HCT116 (cell line): ENCODE measurements around the gene DENND4B. TPM values are rescaled to one million over a fixed set of nuclear protein-coding genes. Genes with fewer than 3 reads are reported as not detected.
A peak's percentile ranks its signal among the peaks of the same experiment; 100 is the strongest.

Source experiments
- ATAC-seq: fragments of 200-7000 bp; cut with Tn5 transposase; 2 replicates; pipeline ENCODE4 v1.9.1; 2020; ENCODE audit warnings: mild to moderate bottlenecking, moderate library complexity
- BruUV-seq: library from RNA; stranded (reverse); fragments of 400-500 nt; replicated peaks from 2 replicates; lab custom pipeline; 2021; lab: Mats Ljungman, UMichigan
- CTCF ChIA-PET: fragments of 300-600 bp; sonication (Branson Sonifier 250); formaldehyde crosslinking; loops from one replicate; lab custom pipeline; 2021; ENCODE audit warnings: antibody characterized with exemption; lab: Charles Lee
- POLR2A ChIA-PET: fragments of 300-600, 350-600 bp; sonication (Branson Sonifier 250); formaldehyde crosslinking; loops from one replicate; lab custom pipeline; 2021; ENCODE audit warnings: antibody characterized with exemption; lab: Charles Lee
- RAD21 ChIA-PET, 2 experiments: fragments of 300-600 bp; sonication (Branson Sonifier 250); formaldehyde crosslinking; loops; one replicate each; lab custom pipeline; 2023; ENCODE audit warnings: low total read pairs in 2 of 2; ENCODE audit not compliant: uncharacterized antibody in 2 of 2, unreplicated experiment in 2 of 2, low non-redundant PET in 1 of 2; lab: Charles Lee
- DNase-seq: peaks from one replicate; pipeline ENCODE4 v3.0.0-alpha.2; 2010; ENCODE audit warnings: low read depth, low spot score
- H2AFZ ChIP-seq: fragments of 200-600 bp; shearing (Covaris generic), sonication (generic); 2 replicates; pipeline ENCODE4 v1.6.1; 2017; ENCODE audit warnings: low read depth, mixed run types, mixed read lengths, antibody characterized with exemption, low read length; ENCODE audit not compliant: poor library complexity, severe bottlenecking
- H3K27ac ChIP-seq: 2 replicates; pipeline ENCODE4 v1.5.1; 2012; ENCODE audit warnings: low read depth, low read length
- H3K27me3 ChIP-seq: fragments of 200-600 bp; sonication (generic); 2 replicates; pipeline ENCODE4 v1.6.1; 2016; ENCODE audit warnings: mixed run types, low read length, mixed read lengths; ENCODE audit not compliant: insufficient read depth
- H3K36me3 ChIP-seq, 2 experiments: fragments of 200-500 bp in 1 of 2; fragments of 200-600 bp in 1 of 2; sonication (Bioruptor generic) in 1 of 2; sonication (generic) in 1 of 2; 2 replicates each; pipeline versions ENCODE4 v1.5.1 to v1.6.1; 2014 to 2016; ENCODE audit warnings: low read length in 2 of 2, inconsistent platforms in 1 of 2, mixed read lengths in 1 of 2, mixed run types in 1 of 2; ENCODE audit not compliant: insufficient read depth in 2 of 2, control insufficient read depth in 1 of 2
- H3K4me1 ChIP-seq, 2 experiments: fragments of 200-600 bp in 1 of 2; sonication (generic) in 1 of 2; 2 replicates each; pipeline versions ENCODE4 v1.5.1 to v1.6.1; 2012 to 2017; ENCODE audit warnings: low read length in 2 of 2, inconsistent platforms in 1 of 2, mild to moderate bottlenecking in 1 of 2, mixed read lengths in 1 of 2, mixed run types in 1 of 2, moderate library complexity in 1 of 2; ENCODE audit not compliant: insufficient read depth in 2 of 2, control insufficient read depth in 1 of 2
- H3K4me2 ChIP-seq: fragments of 200-600 bp; sonication (generic); 2 replicates; pipeline ENCODE4 v1.6.1; 2017; ENCODE audit warnings: mixed run types, low read length, mixed read lengths
- H3K4me3 ChIP-seq, 2 experiments: fragments of 200-600 bp in 1 of 2; sonication (generic) in 1 of 2; replicated peaks in 1 of 2; 2 replicates each; pipeline ENCODE4 v1.5.1; 2011 to 2016; ENCODE audit warnings: low read length in 2 of 2, control low read depth in 1 of 2, low read depth in 1 of 2, mild to moderate bottlenecking in 1 of 2, mixed read lengths in 1 of 2, mixed run types in 1 of 2
- H3K79me2 ChIP-seq: fragments of 200-600 bp; sonication (generic); 2 replicates; pipeline ENCODE4 v1.6.1; 2017; ENCODE audit warnings: mild to moderate bottlenecking, mixed run types, low read length, moderate library complexity, mixed read lengths; ENCODE audit not compliant: insufficient read depth
- H3K9ac ChIP-seq: fragments of 200-600 bp; sonication (generic); 2 replicates; pipeline ENCODE4 v1.6.1; 2016; ENCODE audit warnings: low read length, mixed read lengths
- H3K9me2 ChIP-seq: fragments of 200-600 bp; sonication (generic), shearing (Covaris generic); 2 replicates; pipeline ENCODE4 v1.6.1; 2017; ENCODE audit warnings: mixed run types, mild to moderate bottlenecking, moderate library complexity; ENCODE audit not compliant: insufficient read depth
- H3K9me3 ChIP-seq, 2 experiments: fragments of 200-500 bp in 1 of 2; fragments of 200-600 bp in 1 of 2; sonication (Bioruptor generic) in 1 of 2; sonication (generic) in 1 of 2; 2 replicates each; pipeline ENCODE4 v1.6.1; 2014 to 2017; ENCODE audit warnings: low read length in 2 of 2, mixed read lengths in 2 of 2, inconsistent platforms in 1 of 2, low read depth in 1 of 2, mild to moderate bottlenecking in 1 of 2, mixed run types in 1 of 2, moderate library complexity in 1 of 2; ENCODE audit not compliant: control insufficient read depth in 1 of 2, insufficient read depth in 1 of 2
- H4K20me1 ChIP-seq: fragments of 200-600 bp; sonication (generic), shearing (Covaris generic); 2 replicates; pipeline ENCODE4 v1.6.1; 2017; ENCODE audit warnings: mixed run types, mild to moderate bottlenecking, moderate library complexity; ENCODE audit not compliant: insufficient read depth
- CBX3 ChIP-seq: IDR thresholded peaks from 2 replicates; pipeline ENCODE4 v1.6.1; 2012; ENCODE audit warnings: low read depth
- CEBPB ChIP-seq: IDR thresholded peaks from 2 replicates; pipeline ENCODE4 v1.6.1; 2012; ENCODE audit warnings: low read depth
- ELF1 ChIP-seq: IDR thresholded peaks from 2 replicates; pipeline ENCODE4 v1.6.1; 2012; ENCODE audit warnings: low read depth, borderline replicate concordance
- EZH2 ChIP-seq: fragments of 200-600 bp; sonication (generic); IDR thresholded peaks from 2 replicates; pipeline ENCODE4 v1.6.1; 2017; ENCODE audit warnings: antibody characterized with exemption, mixed run types
- EZH2phosphoT487 ChIP-seq: fragments of 200-600 bp; IDR thresholded peaks from 2 replicates; pipeline ENCODE4 v1.6.1; 2018; ENCODE audit warnings: antibody characterized with exemption, borderline replicate concordance
- FOSL1 ChIP-seq: IDR thresholded peaks from 2 replicates; pipeline ENCODE4 v1.6.1; 2012; ENCODE audit warnings: low read depth
- POLR2A ChIP-seq: IDR thresholded peaks from 2 replicates; pipeline ENCODE4 v1.7.0; 2011; ENCODE audit warnings: borderline replicate concordance; ENCODE audit not compliant: insufficient read depth, insufficient read length; ENCODE audit errors: extremely low read depth
- POLR2AphosphoS5 ChIP-seq: IDR thresholded peaks from 2 replicates; pipeline ENCODE4 v1.6.1; 2011; ENCODE audit warnings: mild to moderate bottlenecking, low read depth, low read length, moderate library complexity
- RAD21 ChIP-seq: IDR thresholded peaks from 2 replicates; pipeline ENCODE4 v1.6.1; 2012; ENCODE audit warnings: low read depth, mild to moderate bottlenecking
- SIN3A ChIP-seq: IDR thresholded peaks from 2 replicates; pipeline ENCODE4 v1.6.1; 2012; ENCODE audit warnings: low read depth
- TCF7L2 ChIP-seq: IDR thresholded peaks from 2 replicates; pipeline ENCODE4 v1.7.0; 2011; ENCODE audit warnings: borderline replicate concordance, inconsistent platforms; ENCODE audit not compliant: insufficient read depth, insufficient read length; ENCODE audit errors: extremely low read depth
- YY1 ChIP-seq: IDR thresholded peaks from 2 replicates; pipeline ENCODE4 v1.6.1; 2011; ENCODE audit warnings: low read length, low read depth, moderate library complexity, mild to moderate bottlenecking; ENCODE audit not compliant: insufficient replicate concordance; ENCODE audit errors: extremely low read depth
- ZFX ChIP-seq: fragments of 450-650 bp; IDR thresholded peaks from 2 replicates; pipeline ENCODE4 v1.6.1; 2017
- ZNF274 ChIP-seq: fragments of 200-500 bp; sonication (Bioruptor generic); IDR thresholded peaks from 2 replicates; pipeline ENCODE4 v1.6.1; 2014; ENCODE audit warnings: mild to moderate bottlenecking, low read depth, low read length, inconsistent platforms
- intact Hi-C: fragments of 100-400 bp; cut with micrococcal nuclease; formaldehyde crosslinking; loops from 2 replicates; pipeline ENCODE4 v1.10.0; 2022
- total RNA-seq: library from RNA; stranded (reverse); gene quantifications from one replicate; pipeline ENCODE4 v1.2.1, GENCODE V29; 2021; ENCODE audit not compliant: unreplicated experiment
- TF ChIP-seq, protein P1 (sequence below), 3 experiments: fragments of 200-600 bp in 1 of 3; sonication (generic) in 1 of 3; IDR thresholded peaks in 2 of 3; conservative IDR thresholded peaks in 1 of 3; 2 replicates each; pipeline ENCODE4 v1.5.1; 2012 to 2017; ENCODE audit warnings: low read depth in 2 of 3, low read length in 2 of 3, antibody characterized with exemption in 1 of 3, borderline replicate concordance in 1 of 3, control low read depth in 1 of 3, mild to moderate bottlenecking in 1 of 3, mixed read lengths in 1 of 3, mixed run types in 1 of 3, moderate library complexity in 1 of 3; ENCODE audit not compliant: insufficient read depth in 1 of 3
- TF ChIP-seq, protein P2 (sequence below): IDR thresholded peaks from 2 replicates; pipeline ENCODE4 v1.6.1; 2012
- TF ChIP-seq, protein P3 (sequence below): IDR thresholded peaks from 2 replicates; pipeline ENCODE4 v1.6.1; 2011; ENCODE audit warnings: mild to moderate bottlenecking, low read length, moderate library complexity; ENCODE audit not compliant: insufficient replicate concordance; ENCODE audit errors: extremely low read depth
- TF ChIP-seq, protein P4 (sequence below): IDR thresholded peaks from 2 replicates; pipeline ENCODE4 v1.6.1; 2012; ENCODE audit warnings: low read depth

DENND4B gene
- total RNA-seq, 1 experiment from 2014 or later: 70.8 TPM

DNA sequence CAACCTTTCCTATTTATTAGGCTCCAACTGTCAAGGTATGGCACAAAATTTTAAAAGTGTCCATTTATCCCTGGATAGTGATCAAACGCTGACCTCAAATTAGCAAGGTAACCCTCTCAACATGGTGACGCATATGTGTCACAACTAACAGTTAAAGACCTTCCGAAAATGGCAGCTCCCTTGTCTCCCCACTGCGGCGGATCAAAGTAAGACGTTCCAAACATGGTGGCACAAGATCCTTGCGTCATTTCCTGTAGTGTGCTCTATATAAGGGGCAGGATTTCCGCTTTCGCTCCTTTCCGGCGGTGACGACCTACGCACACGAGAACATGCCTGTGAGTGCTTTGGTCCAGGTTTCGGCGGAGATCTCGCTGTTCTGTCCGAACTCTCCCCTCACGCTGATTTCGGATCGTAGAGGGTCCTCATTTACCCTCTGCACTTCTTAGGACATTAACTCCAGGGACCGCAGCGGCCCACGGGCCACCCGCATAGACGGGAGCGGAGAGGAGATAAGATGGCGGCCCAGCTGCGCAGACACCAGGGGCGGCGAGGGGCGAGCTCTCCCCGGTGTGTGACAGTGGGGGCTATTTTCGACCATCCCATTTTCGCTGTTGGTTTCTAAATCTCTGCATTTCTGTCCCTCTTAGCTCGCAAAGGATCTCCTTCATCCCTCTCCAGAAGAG is 44.1 kb upstream of the DENND4B start, which contains the start of gene RPS27:
Gene RPS27 (plus strand): TSS at position 295 of the 683 bp plus-strand sequence. CDS start 35 bp downstream, at position 330.
- Histone ChIP-seq H3K27me3 (no peaks in the 10 kb centered on the region), H3K4me1 (peaks cover 7 to 37% of the 10 kb centered on the region in 2 experiments), H3K9ac (peak within 1 kb of the TSS; percentile 99), H3K79me2 (peaks cover 26% of the 10 kb centered on the region), H3K9me2 (no peaks in the 10 kb centered on the region), H3K9me3 (no peaks in the 10 kb centered on the region), H2AFZ (no peak within 1 kb of the TSS), H3K27ac (peak within 1 kb of the TSS; percentile 80), H3K4me3 (peak within 1 kb of the TSS; percentile 89 to 96), H4K20me1 (peaks cover 11% of the 10 kb centered on the region; the same call in 1 of the 2 replicates), H3K4me2 (peak within 1 kb of the TSS; percentile 75), H3K36me3 (peaks cover 15 to 31% of the 10 kb centered on the region in 2 experiments)
- no TSS peak for BruUV-seq
- intact Hi-C loops: no loop called here
- peak; percentile 51 for ATAC-seq
- POLR2A ChIA-PET: interaction anchor here (0.5 to 3.2 kb wide), 32 partner anchors 9 to 458 kb away, joined by 3 to 24 read pairs (median 5); partner anchors contain the start of genes CREB3L4, CRTC2, GATAD2B and ILF2
- RAD21 ChIA-PET: no interaction called here
- peak; percentile 98 for DNase-seq
- CTCF ChIA-PET: interaction anchor here (1.3 kb wide), 1 partner anchor 13 kb away, joined by 3 read pairs; the partner anchor contains the start of gene JTB
- TF ChIP-seq POLR2A (peak; percentile 99), TCF7L2 (peak; percentile 100), CEBPB (no peak), RAD21 (no peak), ELF1 (peak; percentile 95; the same call in 1 of the 2 replicates), SIN3A (peak; percentile 96), CBX3 (peak; percentile 84; the same call in 1 of the 2 replicates), POLR2AphosphoS5 (peak; percentile 99), EZH2phosphoT487 (no peak), EZH2 (no peak), YY1 (peak; percentile 100), ZNF274 (no peak), FOSL1 (no peak), ZFX (no peak; the same call in 1 of the 2 replicates)
- TF ChIP-seq, protein P1, sequence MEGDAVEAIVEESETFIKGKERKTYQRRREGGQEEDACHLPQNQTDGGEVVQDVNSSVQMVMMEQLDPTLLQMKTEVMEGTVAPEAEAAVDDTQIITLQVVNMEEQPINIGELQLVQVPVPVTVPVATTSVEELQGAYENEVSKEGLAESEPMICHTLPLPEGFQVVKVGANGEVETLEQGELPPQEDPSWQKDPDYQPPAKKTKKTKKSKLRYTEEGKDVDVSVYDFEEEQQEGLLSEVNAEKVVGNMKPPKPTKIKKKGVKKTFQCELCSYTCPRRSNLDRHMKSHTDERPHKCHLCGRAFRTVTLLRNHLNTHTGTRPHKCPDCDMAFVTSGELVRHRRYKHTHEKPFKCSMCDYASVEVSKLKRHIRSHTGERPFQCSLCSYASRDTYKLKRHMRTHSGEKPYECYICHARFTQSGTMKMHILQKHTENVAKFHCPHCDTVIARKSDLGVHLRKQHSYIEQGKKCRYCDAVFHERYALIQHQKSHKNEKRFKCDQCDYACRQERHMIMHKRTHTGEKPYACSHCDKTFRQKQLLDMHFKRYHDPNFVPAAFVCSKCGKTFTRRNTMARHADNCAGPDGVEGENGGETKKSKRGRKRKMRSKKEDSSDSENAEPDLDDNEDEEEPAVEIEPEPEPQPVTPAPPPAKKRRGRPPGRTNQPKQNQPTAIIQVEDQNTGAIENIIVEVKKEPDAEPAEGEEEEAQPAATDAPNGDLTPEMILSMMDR (IDR thresholded peaks at IDR 0.05 in 2 of 3, conservative IDR thresholded peaks at IDR 0.05 in 1 of 3; ENCODE audit: borderline replicate concordance in 1 of 3, insufficient read depth in 1 of 3, low read depth in 2 of 3, low read length in 2 of 3): no peak
- TF ChIP-seq, protein P2, sequence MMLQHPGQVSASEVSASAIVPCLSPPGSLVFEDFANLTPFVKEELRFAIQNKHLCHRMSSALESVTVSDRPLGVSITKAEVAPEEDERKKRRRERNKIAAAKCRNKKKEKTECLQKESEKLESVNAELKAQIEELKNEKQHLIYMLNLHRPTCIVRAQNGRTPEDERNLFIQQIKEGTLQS: no peak
- TF ChIP-seq, protein P3, sequence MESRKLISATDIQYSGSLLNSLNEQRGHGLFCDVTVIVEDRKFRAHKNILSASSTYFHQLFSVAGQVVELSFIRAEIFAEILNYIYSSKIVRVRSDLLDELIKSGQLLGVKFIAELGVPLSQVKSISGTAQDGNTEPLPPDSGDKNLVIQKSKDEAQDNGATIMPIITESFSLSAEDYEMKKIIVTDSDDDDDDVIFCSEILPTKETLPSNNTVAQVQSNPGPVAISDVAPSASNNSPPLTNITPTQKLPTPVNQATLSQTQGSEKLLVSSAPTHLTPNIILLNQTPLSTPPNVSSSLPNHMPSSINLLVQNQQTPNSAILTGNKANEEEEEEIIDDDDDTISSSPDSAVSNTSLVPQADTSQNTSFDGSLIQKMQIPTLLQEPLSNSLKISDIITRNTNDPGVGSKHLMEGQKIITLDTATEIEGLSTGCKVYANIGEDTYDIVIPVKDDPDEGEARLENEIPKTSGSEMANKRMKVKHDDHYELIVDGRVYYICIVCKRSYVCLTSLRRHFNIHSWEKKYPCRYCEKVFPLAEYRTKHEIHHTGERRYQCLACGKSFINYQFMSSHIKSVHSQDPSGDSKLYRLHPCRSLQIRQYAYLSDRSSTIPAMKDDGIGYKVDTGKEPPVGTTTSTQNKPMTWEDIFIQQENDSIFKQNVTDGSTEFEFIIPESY: peak; percentile 78
- TF ChIP-seq, protein P4, sequence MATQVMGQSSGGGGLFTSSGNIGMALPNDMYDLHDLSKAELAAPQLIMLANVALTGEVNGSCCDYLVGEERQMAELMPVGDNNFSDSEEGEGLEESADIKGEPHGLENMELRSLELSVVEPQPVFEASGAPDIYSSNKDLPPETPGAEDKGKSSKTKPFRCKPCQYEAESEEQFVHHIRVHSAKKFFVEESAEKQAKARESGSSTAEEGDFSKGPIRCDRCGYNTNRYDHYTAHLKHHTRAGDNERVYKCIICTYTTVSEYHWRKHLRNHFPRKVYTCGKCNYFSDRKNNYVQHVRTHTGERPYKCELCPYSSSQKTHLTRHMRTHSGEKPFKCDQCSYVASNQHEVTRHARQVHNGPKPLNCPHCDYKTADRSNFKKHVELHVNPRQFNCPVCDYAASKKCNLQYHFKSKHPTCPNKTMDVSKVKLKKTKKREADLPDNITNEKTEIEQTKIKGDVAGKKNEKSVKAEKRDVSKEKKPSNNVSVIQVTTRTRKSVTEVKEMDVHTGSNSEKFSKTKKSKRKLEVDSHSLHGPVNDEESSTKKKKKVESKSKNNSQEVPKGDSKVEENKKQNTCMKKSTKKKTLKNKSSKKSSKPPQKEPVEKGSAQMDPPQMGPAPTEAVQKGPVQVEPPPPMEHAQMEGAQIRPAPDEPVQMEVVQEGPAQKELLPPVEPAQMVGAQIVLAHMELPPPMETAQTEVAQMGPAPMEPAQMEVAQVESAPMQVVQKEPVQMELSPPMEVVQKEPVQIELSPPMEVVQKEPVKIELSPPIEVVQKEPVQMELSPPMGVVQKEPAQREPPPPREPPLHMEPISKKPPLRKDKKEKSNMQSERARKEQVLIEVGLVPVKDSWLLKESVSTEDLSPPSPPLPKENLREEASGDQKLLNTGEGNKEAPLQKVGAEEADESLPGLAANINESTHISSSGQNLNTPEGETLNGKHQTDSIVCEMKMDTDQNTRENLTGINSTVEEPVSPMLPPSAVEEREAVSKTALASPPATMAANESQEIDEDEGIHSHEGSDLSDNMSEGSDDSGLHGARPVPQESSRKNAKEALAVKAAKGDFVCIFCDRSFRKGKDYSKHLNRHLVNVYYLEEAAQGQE: no peak
